ENCODE measurements around the gene ZNF780A.
A peak's percentile ranks its signal among the peaks of the same experiment; 100 is the strongest.

Gene ZNF780A

DNA sequence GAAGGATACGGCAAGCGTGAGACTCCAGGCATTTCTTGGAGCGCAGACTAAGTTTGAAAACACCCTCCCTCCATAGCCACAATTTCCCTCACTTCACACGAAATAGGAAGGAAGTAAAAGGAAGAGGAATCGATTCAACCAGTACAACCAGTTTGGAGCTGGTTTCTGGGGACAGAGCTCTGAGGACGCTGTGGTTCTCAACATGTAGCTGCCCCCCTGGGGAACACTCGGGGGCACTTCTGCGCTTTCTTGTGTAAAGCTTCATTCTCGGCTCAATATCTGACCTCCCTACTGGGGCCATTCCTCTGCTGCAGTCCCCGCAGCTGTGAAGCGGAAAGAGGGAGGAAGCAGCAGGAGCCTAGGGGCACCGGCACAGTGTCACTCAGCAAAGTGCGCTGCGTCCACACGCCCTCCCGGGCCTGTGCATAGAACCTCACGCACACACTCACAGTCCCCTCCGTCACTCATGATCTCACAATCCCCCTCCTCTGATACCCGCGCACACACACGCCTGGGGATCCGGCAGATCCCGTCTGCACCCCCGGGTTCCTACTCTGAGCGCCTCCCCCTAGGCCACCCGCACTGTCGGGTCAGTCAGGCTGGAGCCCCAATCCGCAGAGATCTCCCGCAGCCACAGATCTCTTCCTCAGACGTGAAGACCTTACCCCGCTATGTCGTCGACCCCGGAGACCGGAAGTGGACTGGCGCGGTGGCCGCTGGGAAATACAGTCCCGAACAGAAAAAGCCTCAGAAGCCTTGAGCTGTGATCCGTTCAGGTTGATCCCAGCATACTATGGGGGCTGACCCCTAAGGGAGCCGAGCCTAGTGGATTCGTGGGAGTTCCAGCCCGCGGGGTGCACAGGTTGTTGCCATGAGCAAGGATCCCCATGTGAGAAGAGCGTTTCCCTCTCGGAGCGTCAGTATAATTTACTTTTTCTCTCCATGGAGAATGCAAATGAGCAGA is at the start of gene ZNF780A:
ZNF780A (minus strand) TSS at position 703 of the 964 bp plus-strand sequence. CDS start 6,190 bp downstream, outside the sequence.
- TF ChIP-seq, protein P1, sequence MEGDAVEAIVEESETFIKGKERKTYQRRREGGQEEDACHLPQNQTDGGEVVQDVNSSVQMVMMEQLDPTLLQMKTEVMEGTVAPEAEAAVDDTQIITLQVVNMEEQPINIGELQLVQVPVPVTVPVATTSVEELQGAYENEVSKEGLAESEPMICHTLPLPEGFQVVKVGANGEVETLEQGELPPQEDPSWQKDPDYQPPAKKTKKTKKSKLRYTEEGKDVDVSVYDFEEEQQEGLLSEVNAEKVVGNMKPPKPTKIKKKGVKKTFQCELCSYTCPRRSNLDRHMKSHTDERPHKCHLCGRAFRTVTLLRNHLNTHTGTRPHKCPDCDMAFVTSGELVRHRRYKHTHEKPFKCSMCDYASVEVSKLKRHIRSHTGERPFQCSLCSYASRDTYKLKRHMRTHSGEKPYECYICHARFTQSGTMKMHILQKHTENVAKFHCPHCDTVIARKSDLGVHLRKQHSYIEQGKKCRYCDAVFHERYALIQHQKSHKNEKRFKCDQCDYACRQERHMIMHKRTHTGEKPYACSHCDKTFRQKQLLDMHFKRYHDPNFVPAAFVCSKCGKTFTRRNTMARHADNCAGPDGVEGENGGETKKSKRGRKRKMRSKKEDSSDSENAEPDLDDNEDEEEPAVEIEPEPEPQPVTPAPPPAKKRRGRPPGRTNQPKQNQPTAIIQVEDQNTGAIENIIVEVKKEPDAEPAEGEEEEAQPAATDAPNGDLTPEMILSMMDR (IDR thresholded peaks at IDR 0.05; ENCODE audit: insufficient read depth, low read length, poor library complexity, severe bottlenecking): no peak
- Histone ChIP-seq H3K36me3 (ENCODE audit: control insufficient read depth, insufficient read depth, low read length) (no peaks in the 10 kb centered on the region), H3K4me3 (replicated peaks; ENCODE audit: low read depth, low read length) (peak within 1 kb of the TSS; percentile 84), H3K27me3 (replicated peaks; ENCODE audit: control insufficient read depth, insufficient read depth, low read length) (no peaks in the 10 kb centered on the region)
- peak; percentile 83 for DNase-seq (ENCODE audit: extremely low read depth, insufficient read length)

DNA sequence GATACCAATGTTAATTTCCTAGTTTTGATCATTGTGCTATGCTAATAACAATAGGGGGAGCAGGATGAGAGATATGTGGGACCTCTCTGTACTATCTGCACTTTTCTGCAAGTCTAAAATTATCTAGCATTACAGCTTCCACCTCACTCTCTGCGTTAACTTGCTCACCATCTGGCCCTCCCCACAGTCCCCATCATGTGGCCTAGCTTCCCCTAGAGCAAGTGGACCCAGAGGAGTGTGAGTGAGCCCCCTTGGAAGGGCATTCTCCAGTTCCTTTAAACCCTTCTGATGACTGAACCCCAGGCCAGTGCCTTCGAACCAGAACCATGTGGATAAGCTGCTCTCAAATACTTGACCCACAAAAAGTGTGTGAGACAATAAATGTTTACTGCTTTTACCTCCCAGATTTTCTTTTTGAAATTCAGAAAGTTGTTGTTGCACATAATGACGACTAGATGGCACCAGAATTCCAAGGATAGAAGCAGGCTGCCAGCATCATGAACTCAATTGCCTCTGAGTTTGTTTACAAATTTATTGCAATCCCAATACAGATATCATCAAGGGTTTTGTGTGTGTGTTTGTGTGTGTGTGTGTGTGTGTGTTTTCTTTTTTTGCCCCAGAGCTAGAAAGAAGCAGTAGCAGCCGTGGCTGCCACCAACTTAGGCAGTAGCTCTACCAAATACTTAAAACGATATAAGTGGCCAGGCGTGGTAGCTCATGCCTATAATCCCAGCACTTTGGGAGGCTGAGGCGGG is 49.0 kb upstream of the ZNF780A start:
- TF ChIP-seq, protein P1 (IDR thresholded peaks at IDR 0.05; ENCODE audit: insufficient read depth, low read length, poor library complexity, severe bottlenecking): peak; percentile 62
- DNase-seq (ENCODE audit: extremely low read depth, insufficient read length): no peak
- Histone ChIP-seq H3K4me3 (replicated peaks; ENCODE audit: low read depth, low read length) (no peak overlapping the region), H3K27me3 (replicated peaks; ENCODE audit: control insufficient read depth, insufficient read depth, low read length) (no peaks in the 10 kb centered on the region), H3K36me3 (ENCODE audit: control insufficient read depth, insufficient read depth, low read length) (no peaks in the 10 kb centered on the region)

DNA sequence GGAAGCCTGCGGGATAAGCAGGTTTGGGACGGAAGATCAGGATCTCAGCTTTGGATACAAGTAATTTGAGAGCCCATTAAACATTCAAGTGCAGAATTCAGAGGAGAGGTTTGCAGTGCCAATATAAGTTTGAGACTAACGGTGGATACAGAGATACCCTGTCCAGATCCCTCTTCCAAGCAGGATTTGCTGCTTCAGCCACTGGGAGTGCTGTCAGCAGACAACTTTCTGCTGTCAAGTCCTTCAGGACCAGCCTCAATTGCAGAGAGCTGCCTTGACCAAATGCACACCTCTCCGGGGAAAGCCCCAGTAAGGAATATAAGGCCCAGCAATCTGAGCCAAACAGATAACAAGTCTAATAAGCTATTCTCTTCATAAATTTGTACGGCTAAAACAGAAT is 46.1 kb upstream of the ZNF780A start:
- Histone ChIP-seq H3K4me3 (replicated peaks; ENCODE audit: low read depth, low read length) (no peak overlapping the region), H3K36me3 (ENCODE audit: control insufficient read depth, insufficient read depth, low read length) (no peaks in the 10 kb centered on the region), H3K27me3 (replicated peaks; ENCODE audit: control insufficient read depth, insufficient read depth, low read length) (no peaks in the 10 kb centered on the region)
- TF ChIP-seq, protein P1 (IDR thresholded peaks at IDR 0.05; ENCODE audit: insufficient read depth, low read length, poor library complexity, severe bottlenecking): no peak
- no peak for DNase-seq (ENCODE audit: extremely low read depth, insufficient read length)

DNA sequence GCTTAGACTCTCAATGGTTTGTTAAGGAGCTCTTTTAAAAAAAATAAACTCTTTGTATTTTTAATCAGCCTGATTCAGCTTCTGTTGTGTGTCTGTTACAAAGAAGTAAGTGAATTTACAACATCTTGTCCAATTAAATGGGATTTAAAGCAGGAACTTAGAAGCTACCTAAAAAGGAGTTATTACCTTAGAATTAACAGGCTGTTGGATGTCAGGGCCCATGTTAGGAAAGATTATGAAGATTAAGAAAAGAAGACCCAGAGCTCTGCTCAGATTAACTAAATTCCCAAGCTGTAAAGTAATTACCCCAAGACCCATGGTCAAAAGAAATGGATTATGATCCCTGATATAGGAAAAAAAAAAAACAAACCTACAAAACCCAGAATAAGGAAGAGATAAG is 44.1 kb upstream of the ZNF780A start:
- no peaks in the 10 kb centered on the region for H3K27me3 ChIP-seq (replicated peaks; ENCODE audit: control insufficient read depth, insufficient read depth, low read length)
- no peaks in the 10 kb centered on the region for H3K36me3 ChIP-seq (ENCODE audit: control insufficient read depth, insufficient read depth, low read length)
- TF ChIP-seq, protein P1 (IDR thresholded peaks at IDR 0.05; ENCODE audit: insufficient read depth, low read length, poor library complexity, severe bottlenecking): no peak
- no peak for DNase-seq (ENCODE audit: extremely low read depth, insufficient read length)
- H3K4me3 ChIP-seq (replicated peaks; ENCODE audit: low read depth, low read length): no peak overlapping the region

DNA sequence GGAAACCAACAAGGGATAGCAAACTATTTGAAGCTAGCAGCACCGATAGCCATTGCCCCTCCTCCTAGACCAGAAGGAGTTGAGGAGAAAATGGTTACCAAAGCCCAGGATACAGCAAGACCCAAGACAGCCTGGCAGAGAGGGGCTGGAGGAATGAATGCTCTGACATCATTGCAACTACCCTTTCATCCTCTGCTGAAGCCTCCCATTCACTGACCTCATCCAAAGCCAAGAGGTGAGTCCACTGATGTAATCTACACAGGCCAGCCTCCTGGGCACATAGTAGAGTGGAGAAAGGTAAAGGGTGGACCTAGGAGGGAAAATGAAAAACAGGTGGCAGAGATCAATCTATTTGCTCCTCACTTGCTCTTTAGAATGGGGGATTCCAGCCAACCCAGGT is 42.7 kb upstream of the ZNF780A start:
- DNase-seq (ENCODE audit: extremely low read depth, insufficient read length): no peak
- Histone ChIP-seq H3K27me3 (replicated peaks; ENCODE audit: control insufficient read depth, insufficient read depth, low read length) (no peaks in the 10 kb centered on the region), H3K4me3 (replicated peaks; ENCODE audit: low read depth, low read length) (no peak overlapping the region), H3K36me3 (ENCODE audit: control insufficient read depth, insufficient read depth, low read length) (no peaks in the 10 kb centered on the region)
- TF ChIP-seq, protein P1 (IDR thresholded peaks at IDR 0.05; ENCODE audit: insufficient read depth, low read length, poor library complexity, severe bottlenecking): no peak

Data from GM06990 (cell line).